Uterus (tissue), 4 donors: ENCODE data around the gene ZNF581. TPM values are rescaled to one million over a fixed set of nuclear protein-coding genes. Genes with fewer than 3 reads are reported as not detected.
A peak's percentile ranks its signal among the peaks of the same experiment; 100 is the strongest.

ENCODE experiments used
- DNase-seq, 2 donors: peaks; one replicate each; pipeline ENCODE4 v3.0.0-alpha.2; 2019 to 2020
- H3K27ac ChIP-seq, 2 donors: fragments of 200-600 bp; sonication (generic); 1 replicate in 1 of 2; 2 replicates in 1 of 2; pipeline ENCODE4 v1.5.1; 2016 to 2018
- H3K27me3 ChIP-seq, 2 donors: fragments of 200-600 bp; sonication (generic); one replicate each; pipeline ENCODE4 v1.5.1; 2018 to 2019; ENCODE audit warnings: control low read depth in 1 of 2
- H3K36me3 ChIP-seq, 2 donors: fragments of 200-600 bp; sonication (generic); one replicate each; pipeline ENCODE4 v1.5.1; 2019; ENCODE audit warnings: control low read depth in 1 of 2
- H3K4me1 ChIP-seq, 2 donors: fragments of 200-600 bp; sonication (generic); one replicate each; pipeline ENCODE4 v1.5.1; 2018 to 2019; ENCODE audit warnings: control low read depth in 1 of 2
- H3K4me3 ChIP-seq, 2 donors: fragments of 200-600 bp; sonication (generic); 1 replicate in 1 of 2; 2 replicates in 1 of 2; pipeline ENCODE4 v1.5.1; 2018 to 2019; ENCODE audit warnings: mild to moderate bottlenecking in 1 of 2
- H3K9me3 ChIP-seq, 2 donors: fragments of 200-600 bp; sonication (generic); one replicate each; pipeline ENCODE4 v1.5.1; 2019; ENCODE audit warnings: control low read depth in 1 of 2
- CTCF ChIP-seq, 4 experiments: fragments of 200-600 bp in 2 of 4; fragments of 450-650 bp in 2 of 4; sonication (generic) in 2 of 4; IDR thresholded peaks; one replicate each; pipeline ENCODE4 v1.5.1; 2016 to 2019; ENCODE audit warnings: antibody characterized with exemption in 4 of 4, mild to moderate bottlenecking in 2 of 4, moderate library complexity in 1 of 4
- POLR2A ChIP-seq, 2 donors: fragments of 450-650 bp; IDR thresholded peaks; one replicate each; pipeline ENCODE4 v1.6.1; 2016; ENCODE audit warnings: antibody characterized with exemption in 2 of 2, mild to moderate bottlenecking in 1 of 2, moderate library complexity in 1 of 2
- intact Hi-C: fragments of 100-400 bp; cut with DNase I; formaldehyde crosslinking; loops from one replicate; pipeline ENCODE4 v1.15.1; 2023; ENCODE audit warnings: low total_unique reads
- total RNA-seq, 4 donors: library from RNA; depleted of rRNA in 3 of 4; stranded (reverse); fragments of >200 nt in 3 of 4; gene quantifications; one replicate each; pipeline versions ENCODE4 v1.1.0 to v1.2.4, GENCODE V29; 2014 to 2023
- donor health status: DM: yes; HTN: yes; CAD: no.

ZNF581 gene
- total RNA-seq, 4 donors from 2014 or later, result 2.8 to 30.3 (median 12.8) TPM

- H3K27ac ChIP-seq, result peak overlapping the region; percentile 94 to 99
- peaks cover 0 to 6% of the 10 kb centered on the region in 2 donors for H3K4me1 ChIP-seq
- H3K36me3 ChIP-seq, result no peaks in the 10 kb centered on the region
- TF ChIP-seq POLR2A (IDR thresholded peaks at IDR 0.05) (peak in 1 of 2 donors; percentile 50), CTCF (IDR thresholded peaks at IDR 0.05) (no peak)
- H3K4me3 ChIP-seq, result peak overlapping the region; percentile 82 to 87
- H3K9me3 ChIP-seq, result no peaks in the 10 kb centered on the region
- intact Hi-C loops, result no loop called here
- peak; percentile 95 to 96 for DNase-seq
- no peaks in the 10 kb centered on the region for H3K27me3 ChIP-seq
Observed at GRCh38 chr19:55598719-55599467, 44.6 kb upstream of the ZNF581 start.

- Histone ChIP-seq H3K9me3 (no peaks in the 10 kb centered on the region), H3K4me3 (peak within 1 kb of the TSS; percentile 82 to 87), H3K27me3 (no peaks in the 10 kb centered on the region), H3K27ac (peak within 1 kb of the TSS; percentile 94 to 99), H3K36me3 (no peaks in the 10 kb centered on the region), H3K4me1 (peaks cover 0 to 9% of the 10 kb centered on the region in 2 donors)
- DNase-seq, result peak; percentile 99
- intact Hi-C loops, result no loop called here
- no peak for TF ChIP-seq CTCF (IDR thresholded peaks at IDR 0.05)
Observed at GRCh38 chr19:55599468-55599841, 44.0 kb upstream of the ZNF581 start, which contains the start of gene FIZ1. Gene FIZ1 (minus strand): TSS chr19:55599517. CDS start chr19:55597865, 1,652 bp downstream.

- peak; percentile 85 to 89 for DNase-seq
- no peaks in the 10 kb centered on the region for H3K36me3 ChIP-seq
- intact Hi-C loops, result loop anchor here (10.0 kb wide), 1 partner anchor 85 kb away; no protein-coding TSS in a partner anchor
- no peaks in the 10 kb centered on the region for H3K9me3 ChIP-seq
- H3K27ac ChIP-seq, result peak within 1 kb of the TSS; percentile 94 to 99
- H3K27me3 ChIP-seq, result no peaks in the 10 kb centered on the region
- peak within 1 kb of the TSS; percentile 82 to 87 for H3K4me3 ChIP-seq
- H3K4me1 ChIP-seq, result peaks cover 0 to 12% of the 10 kb centered on the region in 2 donors
- peak in 1 of 2 donors; percentile 38 for TF ChIP-seq POLR2A (IDR thresholded peaks at IDR 0.05)
- TF ChIP-seq CTCF (IDR thresholded peaks at IDR 0.05), result peak in 2 of 4 experiments; percentile 23 to 33
Observed at GRCh38 chr19:55599842-55600661, 43.4 kb upstream of the ZNF581 start, which contains the start of gene ZNF524. Gene ZNF524 (plus strand): TSS chr19:55600288. CDS start chr19:55602113, 1,825 bp downstream.

- H3K4me3 ChIP-seq, result peak overlapping the region; percentile 82 to 87
- intact Hi-C loops, result loop anchor here (10.0 kb wide), 1 partner anchor 86 kb away; no protein-coding TSS in a partner anchor
- H3K4me1 ChIP-seq, result peaks cover 0 to 12% of the 10 kb centered on the region in 2 donors
- no peaks in the 10 kb centered on the region for H3K27me3 ChIP-seq
- DNase-seq, result no peak
- H3K27ac ChIP-seq, result peak overlapping the region; percentile 94 to 99
- no peak for TF ChIP-seq CTCF (IDR thresholded peaks at IDR 0.05)
- H3K36me3 ChIP-seq, result no peaks in the 10 kb centered on the region
- H3K9me3 ChIP-seq, result no peaks in the 10 kb centered on the region
Observed at GRCh38 chr19:55600662-55601028, 42.8 kb upstream of the ZNF581 start.
